ENCODE results near the gene ALPK1.
"Not testable (repeated sequence)": the region's sequence is repeated elsewhere in the genome, so short reads cannot be mapped to it uniquely, and the experiment has no call there.

Gene ALPK1

GRCh38 chr4:112284662-112285411 is 12.3 kb upstream of the ALPK1 start:
- no peak for DNase-seq

- no peak for DNase-seq
These were observed 9.7 kb upstream of the ALPK1 start for GRCh38 chr4:112287258-112287989.

GRCh38 chr4:112288455-112288854 is 8.7 kb upstream of the ALPK1 start:
- no peak for DNase-seq

- no peak for DNase-seq
These were observed 7.5 kb upstream of the ALPK1 start for GRCh38 chr4:112289407-112290253.

- DNase-seq = no peak
These were observed 6.8 kb upstream of the ALPK1 start for GRCh38 chr4:112290341-112290740.

- DNase-seq = no peak
These were observed 2.6 kb downstream of the ALPK1 start for GRCh38 chr4:112299721-112300120.

GRCh38 chr4:112302320-112303274 is 5.4 kb downstream of the ALPK1 start:
- no peak for DNase-seq

GRCh38 chr4:112305477-112305876 is 8.3 kb downstream of the ALPK1 start:
- not testable (repeated sequence) for DNase-seq

GRCh38 chr4:112309263-112309791 is 12.2 kb downstream of the ALPK1 start:
- DNase-seq = not testable (repeated sequence)

- DNase-seq = no peak
These were observed 14.3 kb downstream of the ALPK1 start for GRCh38 chr4:112311516-112311915.

GRCh38 chr4:112312610-112313239 is 15.6 kb downstream of the ALPK1 start:
- no peak for DNase-seq

- DNase-seq = no peak
These were observed 18.3 kb downstream of the ALPK1 start for GRCh38 chr4:112315446-112315845.

GRCh38 chr4:112316360-112316759 is 19.2 kb downstream of the ALPK1 start:
- no peak for DNase-seq

GRCh38 chr4:112318239-112319142 is 21.3 kb downstream of the ALPK1 start:
- no peak for DNase-seq

- DNase-seq = peak; percentile 12
These were observed 24.9 kb downstream of the ALPK1 start for GRCh38 chr4:112321776-112322684.

GRCh38 chr4:112322866-112323265 is 25.7 kb downstream of the ALPK1 start:
- DNase-seq = no peak

GRCh38 chr4:112325530-112325929 is 28.4 kb downstream of the ALPK1 start:
- no peak for DNase-seq

GRCh38 chr4:112327965-112328733 is 31.0 kb downstream of the ALPK1 start:
- DNase-seq = peak; percentile 28
